WERI-Rb-1 (cell line): ENCODE results near the gene AFAP1.

Experiments used
- DNase-seq: peaks from one replicate; pipeline ENCODE4 v3.0.0-alpha.2; 2020
- H3K27ac ChIP-seq: fragments of 250-450 bp; sonication (Bioruptor Pico); 2 replicates; pipeline ENCODE4 v1.5.1; 2020; ENCODE audit warnings: mild to moderate bottlenecking, moderate library complexity
- H3K27me3 ChIP-seq: fragments of 250-450 bp; sonication (Bioruptor Pico); 2 replicates; pipeline ENCODE4 v1.5.1; 2021; ENCODE audit warnings: mild to moderate bottlenecking, low read depth, moderate library complexity; ENCODE audit not compliant: insufficient read depth, severe bottlenecking
- H3K36me3 ChIP-seq: fragments of 250-450 bp; sonication (Bioruptor Pico); 2 replicates; pipeline ENCODE4 v1.5.1; 2020; ENCODE audit warnings: mild to moderate bottlenecking, moderate library complexity
- H3K4me3 ChIP-seq: 2 replicates; pipeline ENCODE4 v1.5.1; 2011; ENCODE audit warnings: low read depth, mild to moderate bottlenecking, control low read depth, low read length
- H3K9me3 ChIP-seq: fragments of 250-450 bp; sonication (Bioruptor Pico); 2 replicates; pipeline ENCODE4 v1.5.1; 2021; ENCODE audit warnings: mild to moderate bottlenecking, moderate library complexity; ENCODE audit not compliant: severe bottlenecking
- CTCF ChIP-seq: IDR thresholded peaks from 2 replicates; pipeline ENCODE4 v1.5.1; 2011; ENCODE audit warnings: low read depth, mild to moderate bottlenecking, control low read depth, inconsistent platforms, low read length

Gene AFAP1

GRCh38 chr4:7767966-7768365 is 171.7 kb downstream of the AFAP1 start:
- H3K36me3 ChIP-seq, result peaks cover 24% of the 10 kb centered on the region
- H3K27me3 ChIP-seq, result no peaks in the 10 kb centered on the region
- no peak overlapping the region for H3K4me3 ChIP-seq
- no peak for TF ChIP-seq CTCF
- no peak for DNase-seq
- no peak overlapping the region for H3K27ac ChIP-seq
- no peaks in the 10 kb centered on the region for H3K9me3 ChIP-seq

- Histone ChIP-seq H3K27me3 (no peaks in the 10 kb centered on the region), H3K4me3 (no peak overlapping the region), H3K9me3 (no peaks in the 10 kb centered on the region), H3K36me3 (peaks cover 20% of the 10 kb centered on the region), H3K27ac (no peak overlapping the region)
- no peak for TF ChIP-seq CTCF
- no peak for DNase-seq
These were observed 172.1 kb downstream of the AFAP1 start for GRCh38 chr4:7767526-7767925.

GRCh38 chr4:7766661-7767345 is 172.9 kb downstream of the AFAP1 start:
- Histone ChIP-seq H3K36me3 (peaks cover 14% of the 10 kb centered on the region), H3K27ac (no peak overlapping the region), H3K4me3 (no peak overlapping the region), H3K27me3 (no peaks in the 10 kb centered on the region), H3K9me3 (no peaks in the 10 kb centered on the region)
- TF ChIP-seq CTCF, result no peak
- DNase-seq, result no peak

- TF ChIP-seq CTCF, result no peak
- Histone ChIP-seq H3K27ac (no peak overlapping the region), H3K27me3 (no peaks in the 10 kb centered on the region), H3K4me3 (no peak overlapping the region), H3K36me3 (peaks cover 12% of the 10 kb centered on the region), H3K9me3 (no peaks in the 10 kb centered on the region)
- no peak for DNase-seq
These were observed 173.6 kb downstream of the AFAP1 start for GRCh38 chr4:7766086-7766485.

GRCh38 chr4:7765666-7766065 is 174.0 kb downstream of the AFAP1 start:
- Histone ChIP-seq H3K27ac (no peak overlapping the region), H3K27me3 (no peaks in the 10 kb centered on the region), H3K9me3 (no peaks in the 10 kb centered on the region), H3K4me3 (no peak overlapping the region), H3K36me3 (peaks cover 10% of the 10 kb centered on the region)
- no peak for DNase-seq
- no peak for TF ChIP-seq CTCF

- Histone ChIP-seq H3K27ac (no peak overlapping the region), H3K27me3 (no peaks in the 10 kb centered on the region), H3K36me3 (peaks cover 10% of the 10 kb centered on the region), H3K4me3 (no peak overlapping the region), H3K9me3 (no peaks in the 10 kb centered on the region)
- DNase-seq, result no peak
- no peak for TF ChIP-seq CTCF
These were observed 175.2 kb downstream of the AFAP1 start for GRCh38 chr4:7764466-7764865.
